GM12873 (cell line): ENCODE measurements around the gene PPT2.

Experiments used
- TF ChIP-seq, protein P1 (sequence below): IDR thresholded peaks from 2 replicates; pipeline ENCODE4 v1.5.1; 2012; ENCODE audit warnings: low read depth, mild to moderate bottlenecking, moderate library complexity, low read length, control low read depth; ENCODE audit not compliant: insufficient read depth; ENCODE audit errors: missing control alignments

Gene PPT2

DNA sequence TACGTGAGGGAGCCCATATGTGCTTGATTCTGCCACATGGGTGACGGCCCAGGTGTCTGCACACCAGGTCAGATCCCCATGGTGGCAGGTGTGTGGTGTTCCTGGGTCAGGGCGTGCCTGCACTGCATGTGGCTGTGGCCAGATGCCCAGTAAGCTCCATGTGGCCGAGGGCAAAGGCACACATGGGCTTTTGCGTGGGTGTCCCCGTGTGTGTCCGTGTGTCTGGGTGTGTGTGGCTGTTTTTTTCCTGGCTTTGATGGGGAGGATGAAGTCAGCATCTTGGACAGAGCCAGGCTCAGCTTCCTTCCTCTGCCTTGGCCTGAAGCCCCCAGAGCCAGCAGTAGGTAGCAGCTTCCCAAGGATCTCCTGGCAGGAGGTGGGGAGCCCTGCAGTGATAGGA, 43.3 kb upstream of the PPT2 start:
- TF ChIP-seq, protein P1, sequence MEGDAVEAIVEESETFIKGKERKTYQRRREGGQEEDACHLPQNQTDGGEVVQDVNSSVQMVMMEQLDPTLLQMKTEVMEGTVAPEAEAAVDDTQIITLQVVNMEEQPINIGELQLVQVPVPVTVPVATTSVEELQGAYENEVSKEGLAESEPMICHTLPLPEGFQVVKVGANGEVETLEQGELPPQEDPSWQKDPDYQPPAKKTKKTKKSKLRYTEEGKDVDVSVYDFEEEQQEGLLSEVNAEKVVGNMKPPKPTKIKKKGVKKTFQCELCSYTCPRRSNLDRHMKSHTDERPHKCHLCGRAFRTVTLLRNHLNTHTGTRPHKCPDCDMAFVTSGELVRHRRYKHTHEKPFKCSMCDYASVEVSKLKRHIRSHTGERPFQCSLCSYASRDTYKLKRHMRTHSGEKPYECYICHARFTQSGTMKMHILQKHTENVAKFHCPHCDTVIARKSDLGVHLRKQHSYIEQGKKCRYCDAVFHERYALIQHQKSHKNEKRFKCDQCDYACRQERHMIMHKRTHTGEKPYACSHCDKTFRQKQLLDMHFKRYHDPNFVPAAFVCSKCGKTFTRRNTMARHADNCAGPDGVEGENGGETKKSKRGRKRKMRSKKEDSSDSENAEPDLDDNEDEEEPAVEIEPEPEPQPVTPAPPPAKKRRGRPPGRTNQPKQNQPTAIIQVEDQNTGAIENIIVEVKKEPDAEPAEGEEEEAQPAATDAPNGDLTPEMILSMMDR = no peak

DNA sequence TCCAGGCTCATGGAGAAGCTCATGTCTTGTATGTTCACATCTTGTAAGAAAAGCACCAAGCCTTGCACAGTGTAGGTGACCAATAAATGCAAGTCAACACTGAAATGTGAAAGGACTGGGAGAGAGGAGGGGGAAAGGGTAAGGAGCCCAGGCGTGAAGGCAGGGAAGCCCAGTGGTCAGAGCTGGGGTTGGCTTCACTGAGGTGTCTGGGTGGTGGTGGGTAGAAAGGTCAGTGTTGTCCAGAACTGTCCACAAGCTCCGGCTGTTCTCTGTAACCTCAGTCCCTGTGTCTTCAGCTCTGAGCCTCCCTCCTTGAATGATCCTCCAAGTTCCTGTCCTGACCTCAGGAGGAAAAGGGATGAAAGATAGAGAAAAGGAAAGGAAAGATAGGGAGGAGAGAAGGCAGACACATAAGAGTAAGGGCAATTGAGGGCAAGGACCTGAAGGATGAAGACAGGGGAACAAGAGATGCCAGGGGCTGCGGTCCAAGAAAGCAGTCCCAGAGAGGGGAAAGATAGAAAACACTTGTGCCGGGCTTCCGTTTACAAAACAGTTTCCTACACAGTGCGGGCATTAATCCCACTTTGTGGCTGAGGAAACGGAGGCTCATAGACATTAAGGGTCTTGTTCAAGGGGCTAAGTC, 42.4 kb upstream of the PPT2 start:
- TF ChIP-seq, protein P1 = no peak

DNA sequence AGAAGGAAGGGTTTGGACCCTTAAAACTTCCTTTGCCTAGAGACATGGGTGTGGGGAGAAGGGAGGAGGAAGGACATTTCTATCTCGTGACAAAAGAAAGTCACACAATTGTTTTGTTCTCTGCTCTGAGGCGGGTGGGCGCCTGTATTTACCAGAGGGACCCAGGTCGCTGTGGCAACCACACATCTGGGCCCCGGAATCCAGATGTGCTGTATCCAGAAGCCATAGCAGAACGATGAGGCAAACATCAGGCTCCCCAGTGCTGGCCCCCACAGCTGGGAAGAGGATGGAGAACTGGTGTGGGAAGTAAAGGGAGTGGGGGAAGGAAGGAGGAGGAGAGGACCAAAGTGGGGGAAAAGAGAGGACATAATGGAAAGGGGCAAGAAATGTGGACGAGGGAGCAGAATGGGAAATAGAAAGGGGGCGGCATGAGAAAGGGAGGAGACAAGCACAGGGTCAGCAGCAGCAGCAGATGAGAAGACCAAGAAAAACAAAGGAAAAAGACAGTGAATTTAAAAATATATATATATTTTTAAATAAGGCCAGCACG, 41.4 kb upstream of the PPT2 start:
- TF ChIP-seq, protein P1 = no peak

DNA sequence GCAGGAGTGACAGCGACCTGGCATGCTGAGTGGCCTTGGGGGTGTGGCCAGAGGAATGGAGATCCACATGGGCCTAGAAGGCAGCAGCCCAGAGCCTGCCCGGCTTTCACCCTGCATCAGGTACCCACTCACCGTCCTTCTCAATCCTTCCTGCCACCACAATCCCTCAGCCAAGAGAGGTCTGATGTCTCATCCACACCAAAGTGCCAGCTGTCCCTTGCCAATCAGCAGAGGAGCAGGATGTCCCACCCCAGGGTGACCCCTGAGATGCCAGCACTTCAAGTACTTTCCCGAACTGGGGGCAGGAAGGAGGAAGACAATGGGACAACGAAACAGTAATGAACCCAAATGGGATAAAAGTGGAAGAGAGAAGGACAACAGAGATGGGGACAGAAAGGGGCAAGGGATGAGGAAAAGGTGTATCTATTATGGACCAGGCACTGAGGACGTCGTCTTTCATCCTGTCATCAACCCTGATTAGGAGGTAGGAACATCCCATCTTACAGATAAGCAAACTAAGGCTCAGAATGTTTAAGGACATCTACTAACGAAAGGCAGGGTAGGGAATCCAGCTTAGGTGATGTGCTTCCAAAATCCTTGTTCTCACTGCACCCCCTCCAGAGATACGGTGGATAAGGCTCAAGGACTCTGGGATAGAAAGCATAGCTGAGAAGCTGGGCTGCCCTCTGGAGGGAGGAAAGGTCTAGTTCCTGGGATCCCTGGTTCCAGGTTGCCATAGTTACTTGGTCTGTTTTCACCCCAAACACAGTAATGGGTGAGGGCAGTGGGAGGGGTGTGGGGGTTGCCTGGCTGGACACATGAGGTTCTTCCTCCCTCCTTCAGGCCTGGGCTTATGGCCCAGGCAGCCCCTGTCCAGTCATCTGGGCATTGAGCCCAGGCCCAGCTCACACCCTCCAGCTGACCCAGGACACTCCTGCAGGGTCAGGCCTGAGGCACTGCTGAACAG, 40.3 kb upstream of the PPT2 start:
- TF ChIP-seq, protein P1 = no peak

DNA sequence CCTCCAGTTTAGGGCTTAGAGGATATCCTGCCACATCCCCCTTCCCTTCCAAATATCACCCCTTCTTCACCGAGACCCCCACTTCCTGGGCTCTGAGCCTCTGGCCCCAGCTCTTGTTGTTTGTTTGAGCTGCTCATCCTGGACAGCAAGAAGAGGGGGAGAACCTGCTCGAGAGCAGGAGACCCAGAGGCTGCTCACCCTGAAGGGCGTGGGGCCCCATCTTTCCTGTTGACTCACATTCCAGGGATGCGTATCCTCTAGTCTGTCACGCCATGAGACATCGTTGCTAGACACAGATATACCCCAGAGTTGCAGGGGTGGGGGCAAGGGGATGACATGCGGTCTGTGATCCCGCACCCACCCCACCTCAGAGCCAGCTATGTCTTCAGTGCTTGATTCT, 39.1 kb upstream of the PPT2 start:
- TF ChIP-seq, protein P1 = no peak

DNA sequence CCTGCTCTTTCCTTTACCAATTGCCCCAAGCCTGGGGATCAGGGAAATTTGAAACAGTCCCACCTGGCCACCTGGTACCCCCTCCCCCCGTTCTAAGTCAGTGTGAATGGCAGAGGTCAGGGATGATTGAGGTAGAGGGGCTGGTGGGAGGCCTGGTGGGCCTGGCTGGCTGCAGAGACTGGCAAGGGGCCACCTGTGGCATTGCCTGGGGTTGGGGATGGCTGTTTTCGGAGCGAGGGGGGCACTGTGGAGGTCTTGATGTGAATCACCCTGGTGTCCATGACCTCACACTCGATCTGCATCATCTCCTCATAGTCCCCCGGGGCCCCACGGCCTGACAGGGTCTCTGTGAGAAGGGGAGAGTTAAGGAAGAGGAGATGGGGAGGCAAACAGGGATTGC, 38.3 kb upstream of the PPT2 start:
- TF ChIP-seq, protein P1 = no peak

DNA sequence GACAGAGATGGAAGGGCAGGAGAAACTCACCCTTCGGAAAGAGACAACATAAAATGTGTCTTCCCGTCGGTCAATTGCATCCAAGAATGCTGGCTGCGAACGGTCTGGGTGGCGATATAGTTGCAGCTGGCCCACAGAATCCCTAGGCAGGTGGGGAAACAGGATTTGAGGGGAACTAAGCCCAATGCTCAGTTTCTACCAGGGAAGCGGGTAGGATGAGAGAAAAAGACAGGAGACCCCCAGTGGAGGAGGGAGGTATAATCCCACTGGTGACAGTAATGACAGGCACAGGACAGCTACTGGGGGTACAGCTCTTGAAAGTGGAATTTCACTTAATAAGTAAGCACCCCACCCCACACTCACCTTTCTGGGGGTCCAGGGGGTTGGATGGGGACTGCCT, 37.3 kb upstream of the PPT2 start:
- TF ChIP-seq, protein P1 = peak; percentile 54
